Fibroblast of skin of right quadriceps (primary cell): Measurements from ENCODE around the gene ARFGEF2.
A peak's percentile ranks its signal among the peaks of the same experiment; 100 is the strongest.
"Not testable (repeated sequence)": the region's sequence is repeated elsewhere in the genome, so short reads cannot be mapped to it uniquely, and the experiment has no call there.

Source experiments
- DNase-seq: peaks from one replicate; pipeline ENCODE4 v3.0.0-alpha.2; 2013

The ARFGEF2 gene

GRCh38 chr20:48956052-48956451 lies 34.5 kb downstream of the ARFGEF2 start:
- DNase-seq, result no peak

GRCh38 chr20:48957053-48957481 lies 35.6 kb downstream of the ARFGEF2 start:
- DNase-seq, result no peak

DNA sequence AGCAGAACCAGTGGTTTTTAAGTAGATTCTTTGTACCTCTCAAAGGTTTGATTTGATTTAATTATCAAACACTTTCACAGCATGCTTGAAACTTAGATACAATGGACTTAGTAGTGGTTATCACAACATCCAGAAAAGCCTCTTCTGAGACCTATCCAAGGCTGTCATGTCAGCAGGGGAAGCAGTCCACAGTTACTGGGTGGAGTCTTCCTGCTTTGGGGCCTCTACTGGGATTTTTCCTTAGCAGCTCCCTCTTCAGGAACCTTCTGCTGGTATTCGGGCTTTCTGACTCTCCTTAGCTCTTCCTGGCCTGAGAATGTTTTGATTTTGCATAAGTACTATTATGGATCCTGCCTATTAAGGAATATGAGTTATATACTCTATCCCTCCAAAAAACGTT lies 36.0 kb downstream of the ARFGEF2 start:
- DNase-seq, result no peak

- DNase-seq, result no peak
These were observed 37.2 kb downstream of the ARFGEF2 start for GRCh38 chr20:48958743-48959142.

DNA sequence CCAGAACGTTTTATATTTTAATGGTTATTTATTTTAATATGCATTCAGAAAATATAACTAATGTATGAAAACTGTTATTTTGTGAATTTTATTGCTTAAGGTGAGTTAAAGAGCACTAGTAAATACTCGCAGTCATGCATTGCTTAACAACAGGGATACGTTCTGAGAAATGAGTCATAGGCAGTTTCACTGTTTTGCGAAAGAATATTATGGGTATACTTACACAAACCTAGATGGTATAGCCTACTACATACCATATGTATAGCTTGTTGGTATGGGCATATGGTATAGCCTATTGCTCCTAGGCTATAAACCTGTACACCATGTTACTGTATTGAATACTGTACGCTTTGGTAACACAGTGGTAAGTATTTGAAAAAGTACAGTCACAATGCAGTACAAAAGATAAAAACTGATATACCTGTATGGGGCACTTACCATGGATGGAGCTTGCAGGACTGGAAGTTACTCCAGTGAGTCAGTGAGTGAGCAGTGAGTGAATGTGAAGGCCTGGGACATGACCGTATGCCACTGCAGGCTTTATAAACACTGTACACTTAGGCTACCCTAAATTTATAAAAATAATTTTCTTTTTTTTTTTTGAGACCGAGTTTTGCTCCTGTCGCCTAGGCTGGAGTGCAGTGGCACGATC lies 38.5 kb downstream of the ARFGEF2 start:
- peak; percentile 18 for DNase-seq

DNA sequence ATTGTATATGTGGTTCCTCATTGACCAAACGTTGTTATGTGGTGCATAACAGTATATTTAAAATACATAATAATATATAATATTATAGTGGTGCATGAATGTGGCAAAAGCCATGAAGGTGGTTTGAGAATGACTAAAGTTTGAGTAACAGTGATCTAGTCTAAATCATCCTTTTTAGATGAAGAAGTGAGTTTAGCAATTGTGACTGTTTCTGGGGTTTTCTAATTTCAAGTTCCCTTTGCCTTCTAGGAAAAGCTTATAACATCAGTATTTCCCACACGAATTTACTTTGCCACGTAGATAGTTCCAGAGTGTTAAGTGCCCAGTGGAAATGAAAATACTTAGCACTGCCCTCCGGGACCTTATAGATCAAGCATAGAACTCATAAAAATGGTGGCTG lies 40.9 kb downstream of the ARFGEF2 start:
- no peak for DNase-seq

- DNase-seq, result no peak
These were observed 41.7 kb downstream of the ARFGEF2 start for GRCh38 chr20:48962976-48963771.

DNA sequence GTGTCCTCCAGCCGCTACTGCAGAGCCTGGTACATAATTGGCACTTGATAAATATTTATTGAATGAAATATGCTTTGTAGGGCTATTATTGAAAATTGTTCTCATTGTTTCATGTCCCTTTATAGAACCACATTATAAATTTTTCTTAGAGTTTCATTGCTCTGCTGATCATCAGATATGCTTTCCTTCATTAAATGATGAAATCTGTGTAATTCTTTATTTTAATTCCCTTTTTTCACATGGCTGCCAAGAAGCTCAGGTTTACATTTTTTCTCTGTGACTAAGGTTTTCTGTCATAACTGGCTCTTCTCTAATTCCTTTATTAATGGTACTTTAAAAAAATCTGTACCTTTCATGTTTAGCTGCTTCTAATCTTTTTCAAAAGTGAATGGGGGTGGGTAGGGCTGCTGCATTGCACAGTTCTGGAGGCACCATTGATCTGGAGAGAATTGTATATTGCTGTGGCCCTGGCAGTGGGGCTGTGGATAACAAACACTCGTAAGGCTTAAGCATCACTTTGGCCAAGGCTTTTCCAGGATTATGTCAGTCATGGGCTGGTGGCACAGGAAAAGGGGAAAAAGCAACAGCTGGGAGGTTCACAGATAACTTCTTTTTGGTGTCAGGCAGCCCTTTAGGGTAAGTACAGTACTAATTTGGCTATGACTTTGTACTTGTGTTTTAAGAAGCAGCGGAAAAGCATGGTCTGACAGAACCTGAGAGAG lies 43.8 kb downstream of the ARFGEF2 start:
- DNase-seq, result peak; percentile 61

GRCh38 chr20:48970681-48971365 lies 49.3 kb downstream of the ARFGEF2 start:
- no peak for DNase-seq

GRCh38 chr20:48971956-48972355 lies 50.4 kb downstream of the ARFGEF2 start:
- DNase-seq, result no peak

DNA sequence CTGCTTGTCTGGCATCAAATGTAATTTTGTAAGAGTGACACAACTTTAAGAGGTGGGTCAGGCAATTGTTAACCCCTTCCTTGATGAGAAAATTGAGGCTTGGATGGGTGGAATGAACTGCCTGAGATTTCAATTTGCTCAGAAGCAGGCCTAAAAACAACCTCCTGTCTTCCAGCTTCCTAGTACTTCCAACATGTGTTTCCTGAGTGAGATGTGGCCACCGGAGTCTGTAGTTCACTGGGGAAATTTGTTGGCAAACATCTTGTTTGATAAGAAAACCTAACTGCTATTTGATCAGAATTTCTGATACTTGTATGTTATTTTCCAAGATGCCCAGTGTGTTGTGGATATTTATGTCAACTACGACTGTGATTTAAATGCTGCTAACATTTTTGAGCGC lies 51.3 kb downstream of the ARFGEF2 start:
- no peak for DNase-seq

DNA sequence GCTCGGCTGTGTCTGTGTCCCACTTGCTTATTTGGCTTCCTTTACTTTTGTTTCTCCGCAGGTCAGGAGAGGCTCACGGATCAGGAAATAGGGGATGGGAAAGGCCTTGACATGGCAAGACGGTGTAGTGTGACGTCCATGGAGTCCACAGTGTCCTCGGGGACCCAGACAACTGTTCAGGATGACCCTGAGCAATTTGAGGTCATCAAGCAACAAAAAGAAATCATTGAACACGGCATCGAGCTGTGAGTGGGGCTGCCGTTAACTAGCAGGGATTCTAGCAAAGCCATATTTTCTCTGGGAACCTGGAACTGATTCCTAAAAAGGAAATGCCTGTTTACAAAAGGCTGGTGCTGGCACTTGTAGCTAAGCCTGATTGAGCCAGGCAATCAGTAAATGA lies 54.4 kb downstream of the ARFGEF2 start:
- no peak for DNase-seq

DNA sequence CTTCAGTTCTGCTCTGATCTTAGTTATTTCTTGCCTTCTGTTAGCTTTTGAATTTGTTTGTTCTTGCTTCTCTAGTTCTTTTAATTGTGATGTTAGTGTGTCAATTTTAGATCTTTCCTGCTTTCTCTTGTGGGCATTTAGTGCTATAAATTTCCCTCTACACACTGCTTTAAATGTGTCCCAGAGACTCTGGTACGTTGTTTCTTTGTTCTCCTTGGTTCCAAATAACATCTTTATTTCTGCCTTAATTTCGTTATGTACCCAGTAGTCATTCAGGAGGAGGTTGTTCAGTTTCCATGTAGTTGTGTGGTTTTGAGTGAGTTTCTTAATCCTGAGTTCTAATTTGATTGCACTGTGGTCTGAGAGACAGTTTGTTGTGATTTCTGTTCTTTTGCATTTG lies 58.5 kb downstream of the ARFGEF2 start:
- DNase-seq, result not testable (repeated sequence)

DNA sequence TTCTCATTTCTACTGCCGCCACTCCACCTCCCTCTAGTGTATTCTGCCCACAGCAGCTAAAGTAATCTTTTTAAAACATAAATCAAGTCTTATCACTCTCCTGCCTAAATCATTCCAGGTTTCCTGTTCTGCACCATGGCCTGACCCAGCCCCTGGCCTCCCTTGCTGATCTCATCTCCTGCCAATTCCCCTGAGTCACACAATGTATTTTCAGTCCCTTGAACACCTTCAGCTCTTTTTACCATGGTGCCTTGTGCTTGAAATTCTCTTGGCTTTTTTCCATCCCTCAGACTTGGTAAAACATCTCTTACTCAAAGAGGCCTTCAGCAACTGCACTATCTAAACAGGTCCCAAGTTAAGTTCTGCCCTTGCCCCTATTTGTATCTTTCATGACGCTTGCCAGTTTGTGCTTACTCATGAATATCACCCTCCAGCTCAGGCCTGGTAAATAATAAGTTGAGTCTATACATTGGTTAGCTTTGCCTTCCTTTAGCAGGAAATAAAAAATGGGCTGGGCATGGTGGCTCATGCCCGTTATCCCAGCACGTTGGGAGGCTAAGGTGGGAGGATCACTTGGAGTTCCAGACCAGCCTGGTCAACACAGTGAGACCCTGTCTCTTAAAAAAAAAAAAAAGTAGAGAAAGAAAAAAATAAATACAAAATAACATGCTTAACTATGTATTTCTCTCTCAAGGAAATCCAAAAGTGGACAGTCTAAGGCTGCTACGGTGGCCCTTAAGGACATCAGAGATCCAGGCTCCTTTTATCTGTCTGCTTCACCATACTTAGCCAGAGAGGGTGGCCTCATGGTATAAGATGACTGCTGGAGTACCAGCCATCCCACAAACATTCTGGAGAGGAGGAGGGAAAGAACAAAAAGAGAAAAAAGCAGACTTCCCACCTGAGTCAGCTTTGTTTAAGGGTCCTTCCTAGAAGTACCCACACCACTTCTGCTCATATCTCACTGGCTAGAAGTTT lies 62.2 kb downstream of the ARFGEF2 start:
- DNase-seq, result peak; percentile 78

DNA sequence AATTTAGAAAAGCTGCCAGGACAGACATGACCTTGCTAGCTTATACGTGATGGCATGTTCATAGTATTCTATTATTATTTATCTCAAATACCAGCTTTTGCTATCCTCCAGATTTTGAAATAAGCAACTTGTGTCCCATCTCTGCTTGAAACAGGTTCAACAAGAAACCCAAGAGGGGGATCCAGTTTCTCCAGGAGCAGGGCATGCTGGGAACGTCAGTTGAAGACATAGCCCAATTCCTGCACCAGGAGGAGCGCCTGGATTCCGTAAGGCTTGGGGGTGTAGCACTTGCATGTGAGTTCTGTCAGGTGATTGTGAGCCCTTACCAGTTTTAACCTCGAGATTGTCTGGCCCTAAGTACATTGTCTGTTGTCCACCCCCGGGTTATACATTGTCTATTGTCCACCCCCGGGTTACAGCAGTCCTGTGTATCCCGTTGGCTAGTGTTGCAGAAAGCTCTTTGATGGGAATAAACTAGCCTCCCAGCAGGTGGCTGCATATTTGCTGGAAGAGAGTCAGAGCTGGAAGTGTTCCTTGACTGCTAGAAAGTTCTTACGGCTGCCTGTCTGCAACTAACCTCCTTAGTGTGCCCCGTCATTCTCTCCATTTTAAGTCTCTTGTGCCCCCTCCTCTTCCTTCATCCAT lies 63.2 kb downstream of the ARFGEF2 start:
- DNase-seq, result no peak

DNA sequence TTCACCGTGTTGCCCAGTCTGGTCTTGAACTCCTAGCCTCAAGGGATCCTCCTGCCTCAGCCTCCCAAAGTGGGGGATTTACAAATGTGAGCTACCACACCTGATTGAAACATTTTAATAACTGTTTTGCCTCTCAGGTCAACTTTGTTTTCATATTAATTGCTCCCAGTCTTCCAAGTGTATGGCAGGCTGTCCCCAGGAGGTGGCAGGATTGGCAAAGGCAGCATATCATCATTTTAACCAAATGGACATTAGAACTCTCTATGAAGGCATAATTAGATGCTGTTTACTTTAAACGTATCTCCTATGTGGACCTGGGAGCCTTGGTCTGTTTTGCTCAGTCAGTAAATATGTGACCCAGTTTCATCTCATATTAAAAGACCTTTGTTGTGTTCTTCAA lies 65.4 kb downstream of the ARFGEF2 start:
- no peak for DNase-seq

- DNase-seq, result no peak
These were observed 69.0 kb downstream of the ARFGEF2 start for GRCh38 chr20:48990467-48990866.

GRCh38 chr20:48995589-48995988 lies 74.1 kb downstream of the ARFGEF2 start:
- no peak for DNase-seq

GRCh38 chr20:48999890-49000870 lies 78.7 kb downstream of the ARFGEF2 start:
- DNase-seq, result no peak

- DNase-seq, result no peak
These were observed 80.2 kb downstream of the ARFGEF2 start for GRCh38 chr20:49001741-49002140.
